ENCODE data around the gene IMP4. TPM values are rescaled to one million over a fixed set of nuclear protein-coding genes. Genes with fewer than 3 reads are reported as not detected.

The IMP4 gene
- total RNA-seq, 1 experiment from 2014 or later = 112 TPM

Other genes with a start within 250 kb of the IMP4 start
- gene POTEF, start 213.7 kb upstream of the IMP4 start, total RNA-seq (2014; rRNA removed; shearing (Covaris generic)) = 1.9 and 2.1 TPM in 2 replicates
- 13.7 and 49.5 TPM in 2 replicates for gene CCDC74B, start 197.8 kb upstream of the IMP4 start, total RNA-seq (2014; rRNA removed; shearing (Covaris generic))
- 17.8 and 20.6 TPM in 2 replicates for gene SMPD4, start 161.3 kb upstream of the IMP4 start, total RNA-seq (2014; rRNA removed; shearing (Covaris generic))
- gene MZT2B, start 160.6 kb upstream of the IMP4 start, total RNA-seq (2014; rRNA removed; shearing (Covaris generic)) = 92.1 and 193 TPM in 2 replicates
- 0.10 TPM in 1 of 2 replicates, not detected in the other for gene TUBA3E, start 144.5 kb upstream of the IMP4 start, total RNA-seq (2014; rRNA removed; shearing (Covaris generic))
- 14.1 and 15.7 TPM in 2 replicates for gene PTPN18, start 13.2 kb downstream of the IMP4 start, total RNA-seq (2014; rRNA removed; shearing (Covaris generic))
- 0.10 and 0.31 TPM in 2 replicates for gene POTEI, start 166.4 kb downstream of the IMP4 start, total RNA-seq (2014; rRNA removed; shearing (Covaris generic))
- gene CFC1B, start 178.3 kb downstream of the IMP4 start, total RNA-seq (2014; rRNA removed; shearing (Covaris generic)) = not detected in 2 replicates

Data from H4 (cell line).